Ectodermal cell (in vitro differentiated cells): ENCODE data around the gene ZDHHC7.
"Not testable (repeated sequence)": the region's sequence is repeated elsewhere in the genome, so short reads cannot be mapped to it uniquely, and the experiment has no call there.

Experiments used
- H3K27ac ChIP-seq: 2 replicates; pipeline ENCODE4 v1.7.0; 2013; ENCODE audit warnings: mild to moderate bottlenecking, low read depth, low read length; ENCODE audit not compliant: insufficient read depth, poor library complexity, severe bottlenecking
- H3K27me3 ChIP-seq: 2 replicates; pipeline ENCODE4 v1.7.0; 2013; ENCODE audit warnings: mild to moderate bottlenecking, low read length; ENCODE audit not compliant: insufficient read depth, control insufficient read depth, poor library complexity, severe bottlenecking
- H3K36me3 ChIP-seq: one replicate; pipeline ENCODE4 v1.7.0; 2013; ENCODE audit warnings: low read length; ENCODE audit not compliant: control insufficient read depth, insufficient read depth
- H3K4me1 ChIP-seq: one replicate; pipeline ENCODE4 v1.7.0; 2013; ENCODE audit warnings: low read length; ENCODE audit not compliant: control insufficient read depth, insufficient read depth
- H3K4me3 ChIP-seq: 2 replicates; pipeline ENCODE4 v1.7.0; 2013; ENCODE audit warnings: low read depth, low read length, control low read depth; ENCODE audit not compliant: insufficient read depth
- H3K9me3 ChIP-seq: 2 replicates; pipeline ENCODE4 v1.7.0; 2013; ENCODE audit warnings: mild to moderate bottlenecking, low read length, moderate library complexity; ENCODE audit not compliant: control insufficient read depth
- WGBS, 2 experiments: methylation state at CpG; one replicate each; pipeline ENCODE4 v1.1.7; 2013; ENCODE audit warnings: missing lambda C conversion rate in 2 of 2; 5-methylcytosine and 5-hydroxymethylcytosine counted together

ZDHHC7 gene

DNA sequence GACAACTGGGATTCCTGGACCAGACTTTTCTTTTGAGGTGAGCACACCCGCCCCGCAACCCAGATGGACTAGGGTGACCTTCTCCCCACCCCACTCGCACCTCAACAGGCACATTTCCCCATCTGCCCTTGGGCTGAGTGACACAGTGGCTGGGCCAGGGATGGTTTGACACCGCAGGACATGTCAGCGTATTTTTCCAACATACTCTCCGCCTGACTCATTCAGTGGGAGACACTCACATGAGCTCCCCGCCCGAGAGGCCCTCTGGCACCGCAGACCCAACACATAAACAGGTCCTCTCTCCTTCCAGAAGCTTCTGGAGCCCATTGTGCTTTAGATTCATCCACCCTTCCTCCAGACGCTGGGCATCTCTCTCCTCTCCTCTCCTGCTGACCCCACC is 69.4 kb downstream of the ZDHHC7 start:
- Histone ChIP-seq H3K4me3 (no peak overlapping the region), H3K36me3 (no peaks in the 10 kb centered on the region), H3K4me1 (no peaks in the 10 kb centered on the region), H3K27me3 (no peaks in the 10 kb centered on the region), H3K9me3 (no peaks in the 10 kb centered on the region), H3K27ac (no peak overlapping the region)
- 92 to 95% methylated on average over 10 of the region's 10 CpGs for WGBS, 2 experiments

DNA sequence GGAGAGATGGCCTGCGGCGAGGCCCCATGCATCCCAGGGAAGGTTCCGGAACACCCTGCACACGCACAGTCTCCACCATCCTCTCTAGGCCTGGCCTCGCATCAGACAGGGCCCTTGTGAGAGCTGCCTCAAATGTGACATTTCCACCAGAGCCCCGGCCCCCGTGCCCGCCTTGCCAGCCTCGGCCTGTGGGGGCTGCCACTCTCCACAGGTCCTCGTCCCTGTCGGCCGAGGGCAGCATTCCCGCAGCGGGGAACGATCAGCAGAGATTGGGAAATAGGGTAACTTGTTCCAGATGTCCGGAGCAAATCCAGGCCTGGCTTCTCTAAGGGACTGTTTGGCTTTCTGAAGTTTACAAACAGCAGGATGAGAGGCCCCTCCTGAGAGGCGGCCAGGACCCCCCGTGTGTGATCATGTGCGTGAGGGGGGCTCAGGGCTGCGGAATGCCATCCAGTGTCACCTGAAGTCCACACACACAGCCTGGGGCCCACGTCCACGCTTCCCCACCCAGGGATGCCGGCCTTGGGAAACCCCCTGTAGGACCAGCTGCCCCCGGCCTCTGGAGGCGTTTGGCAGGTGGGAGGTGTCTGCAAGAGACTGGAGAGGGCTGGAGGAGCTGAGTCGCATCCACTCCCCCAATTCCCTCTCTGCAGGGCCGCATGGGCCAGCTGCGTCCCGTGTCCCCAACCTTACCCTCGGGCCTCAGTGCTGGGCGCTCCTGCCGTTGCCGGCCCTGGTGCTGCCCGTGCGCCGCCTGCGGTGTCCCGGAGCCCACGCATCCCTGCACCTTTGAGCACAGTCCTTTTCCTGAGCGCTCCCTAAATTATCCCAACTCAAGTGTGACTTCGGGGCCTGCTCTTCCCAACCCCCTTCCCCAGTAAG is 70.4 kb downstream of the ZDHHC7 start:
- H3K9me3 ChIP-seq: no peaks in the 10 kb centered on the region
- no peak overlapping the region for H3K27ac ChIP-seq
- no peaks in the 10 kb centered on the region for H3K27me3 ChIP-seq
- H3K36me3 ChIP-seq: no peaks in the 10 kb centered on the region
- no peaks in the 10 kb centered on the region for H3K4me1 ChIP-seq
- 89 to 92% methylated on average over 40 to 41 of the region's 41 CpGs for WGBS, 2 experiments
- H3K4me3 ChIP-seq: no peak overlapping the region

DNA sequence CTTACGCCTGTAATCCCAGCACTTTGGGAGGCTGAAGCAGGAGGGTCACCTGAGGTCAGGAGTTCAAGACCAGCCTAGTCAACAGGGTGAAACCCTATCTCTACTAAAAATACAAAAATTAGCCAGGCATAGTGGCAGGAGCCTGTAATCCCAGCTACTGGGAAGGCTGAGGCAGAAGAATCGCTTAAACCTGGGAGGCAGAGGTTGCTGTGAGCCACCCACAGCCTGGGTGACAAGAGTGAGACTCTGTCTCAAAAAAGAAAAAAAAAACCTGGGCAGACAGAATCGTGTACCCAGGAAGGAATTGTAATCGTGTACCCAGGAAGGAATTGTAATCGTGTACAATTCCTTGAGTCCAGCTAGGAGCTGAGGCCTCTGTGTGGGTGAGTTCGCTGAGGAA is 72.7 kb downstream of the ZDHHC7 start:
- not testable (repeated sequence) for H3K4me1 ChIP-seq, H3K36me3 ChIP-seq, H3K4me3 ChIP-seq, H3K27me3 ChIP-seq, H3K27ac ChIP-seq, H3K9me3 ChIP-seq
- 81 to 83% methylated on average over 6 of the region's 6 CpGs for WGBS, 2 experiments

DNA sequence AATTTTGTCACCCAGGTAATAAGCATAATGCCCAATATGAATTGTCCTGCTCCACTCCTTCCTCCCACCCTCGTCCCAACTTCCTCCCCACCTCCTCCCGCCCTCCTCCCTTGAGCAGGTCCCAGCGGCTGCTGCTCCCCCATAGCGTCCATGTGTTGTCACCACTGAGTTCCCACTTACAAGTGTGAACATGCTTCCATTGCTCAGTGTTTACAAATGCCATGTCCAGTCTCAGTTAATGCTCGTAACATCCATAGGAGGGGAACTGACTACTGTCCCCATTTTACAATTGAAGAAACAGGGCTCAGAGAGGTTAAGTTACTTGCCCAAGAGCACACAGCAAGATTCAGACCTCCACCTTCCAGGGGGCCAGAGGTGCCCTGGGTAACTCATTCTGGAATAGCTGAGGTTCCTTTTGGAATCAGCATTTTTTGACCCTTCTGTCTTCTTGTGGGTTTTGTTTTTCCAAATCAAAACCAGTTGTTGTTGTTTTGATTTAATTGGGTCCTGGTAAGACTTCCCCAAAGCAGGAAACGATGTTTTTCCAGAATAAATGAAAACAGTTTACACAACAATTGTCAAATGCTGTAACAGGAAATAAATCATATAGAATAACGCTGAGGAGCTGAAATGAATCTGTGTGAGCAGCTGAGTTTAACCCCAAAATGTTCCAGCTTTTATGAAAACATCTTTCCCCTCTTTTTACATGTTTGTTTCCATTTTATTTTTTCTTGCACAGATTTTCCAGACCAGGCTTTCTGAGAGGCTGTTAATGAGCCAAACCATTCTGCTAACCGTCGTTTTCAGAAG is 73.9 kb downstream of the ZDHHC7 start:
- Histone ChIP-seq H3K4me1 (no peaks in the 10 kb centered on the region), H3K4me3 (no peak overlapping the region), H3K9me3 (no peaks in the 10 kb centered on the region), H3K36me3 (no peaks in the 10 kb centered on the region), H3K27me3 (no peaks in the 10 kb centered on the region), H3K27ac (no peak overlapping the region)
- 90% methylated on average over 9 of the region's 9 CpGs for WGBS, 2 experiments

DNA sequence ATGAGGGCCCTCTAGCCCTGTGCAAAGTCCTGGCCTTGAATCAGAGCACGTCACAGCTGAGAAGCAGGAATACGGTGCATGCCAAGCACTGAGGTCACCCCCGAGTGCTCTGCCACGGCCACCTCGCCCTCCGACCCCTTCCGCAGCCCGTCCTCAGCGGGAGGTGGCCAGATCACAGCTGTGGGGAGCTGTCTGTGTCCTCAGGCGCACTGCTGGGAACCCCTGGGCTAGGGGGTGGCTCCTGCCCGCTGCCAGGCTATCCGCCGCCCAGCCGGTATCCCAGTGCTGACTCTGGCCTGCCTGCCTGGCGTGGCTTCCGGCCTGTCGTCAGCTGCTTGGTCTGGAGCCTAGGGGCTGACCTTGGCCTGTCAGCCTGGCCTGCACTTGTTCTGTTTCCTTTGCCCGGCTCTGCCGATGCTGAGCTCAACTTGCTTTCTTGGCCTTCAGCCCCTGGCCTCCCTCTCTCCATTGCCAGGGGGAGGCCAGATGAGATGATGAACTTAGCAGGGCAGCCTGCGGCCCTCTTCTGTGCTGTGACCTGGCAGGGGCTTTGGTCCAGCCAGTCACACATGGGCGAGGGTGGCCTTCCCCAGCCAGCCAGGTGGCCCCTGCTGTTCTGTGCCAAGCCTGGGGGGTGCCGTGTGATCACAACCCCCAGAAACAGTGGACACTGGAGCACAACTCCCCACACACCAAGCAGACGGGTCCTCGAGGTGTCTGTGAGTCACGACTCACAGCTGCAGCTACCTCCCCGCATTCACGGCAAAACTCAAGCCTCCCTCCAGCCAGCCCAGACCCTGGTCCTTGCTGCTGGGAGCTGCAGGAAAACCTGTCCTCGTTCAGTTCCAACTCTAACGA is 77.3 kb downstream of the ZDHHC7 start:
- Histone ChIP-seq H3K27ac (no peak overlapping the region), H3K4me3 (no peak overlapping the region), H3K36me3 (no peaks in the 10 kb centered on the region), H3K4me1 (no peaks in the 10 kb centered on the region), H3K27me3 (no peaks in the 10 kb centered on the region), H3K9me3 (no peaks in the 10 kb centered on the region)
- whole genome bisulfite sequencing, 2 experiments: 87% methylated on average over 29 of the region's 29 CpGs

DNA sequence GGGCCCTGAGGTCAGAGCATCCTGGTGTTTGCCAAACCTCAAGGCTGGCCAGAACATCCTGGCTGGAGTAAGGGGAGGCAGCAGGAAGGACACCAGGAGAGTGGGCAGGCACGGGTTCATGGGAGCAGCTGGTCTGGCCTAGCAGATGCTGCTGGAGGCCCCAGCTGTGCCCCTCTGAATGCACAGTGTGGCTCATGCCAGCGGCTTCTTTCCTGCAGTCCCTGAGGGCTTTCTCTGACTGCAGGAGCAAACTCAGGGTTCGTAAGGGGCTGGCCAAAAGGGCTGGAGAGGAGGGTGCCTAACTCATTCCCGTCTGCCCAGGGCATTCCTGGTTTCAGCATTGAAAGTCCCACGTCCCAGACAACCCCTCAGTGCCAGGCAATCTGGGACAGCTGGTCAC is 78.7 kb downstream of the ZDHHC7 start:
- 86 to 87% methylated on average over 5 of the region's 5 CpGs for WGBS, 2 experiments
- no peaks in the 10 kb centered on the region for H3K9me3 ChIP-seq
- no peak overlapping the region for H3K4me3 ChIP-seq
- no peaks in the 10 kb centered on the region for H3K36me3 ChIP-seq
- H3K4me1 ChIP-seq: no peaks in the 10 kb centered on the region
- H3K27me3 ChIP-seq: no peaks in the 10 kb centered on the region
- H3K27ac ChIP-seq: no peak overlapping the region

DNA sequence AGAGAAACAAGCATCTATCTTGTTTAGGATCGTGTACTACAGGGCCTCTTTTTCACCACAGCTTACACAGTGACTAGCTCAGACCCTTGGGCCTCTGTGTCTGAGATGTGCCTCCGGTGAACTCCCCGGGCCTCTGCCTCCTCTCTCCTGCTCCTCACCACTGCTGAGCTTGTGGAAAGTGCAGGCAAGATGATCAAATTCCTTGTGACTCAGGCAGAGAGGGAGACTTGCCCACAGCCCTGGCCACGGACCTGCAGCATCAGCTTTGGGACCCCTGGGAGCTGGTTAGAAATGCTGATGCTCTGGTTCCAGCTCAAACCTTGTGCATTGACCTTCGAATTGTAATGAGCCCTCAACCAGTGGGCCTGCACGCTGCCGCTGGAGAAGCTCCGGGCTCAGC is 79.8 kb downstream of the ZDHHC7 start:
- 87 to 93% methylated on average over 8 of the region's 8 CpGs for WGBS, 2 experiments
- Histone ChIP-seq H3K4me3 (no peak overlapping the region), H3K9me3 (no peaks in the 10 kb centered on the region), H3K36me3 (no peaks in the 10 kb centered on the region), H3K27ac (no peak overlapping the region), H3K27me3 (no peaks in the 10 kb centered on the region), H3K4me1 (no peaks in the 10 kb centered on the region)

DNA sequence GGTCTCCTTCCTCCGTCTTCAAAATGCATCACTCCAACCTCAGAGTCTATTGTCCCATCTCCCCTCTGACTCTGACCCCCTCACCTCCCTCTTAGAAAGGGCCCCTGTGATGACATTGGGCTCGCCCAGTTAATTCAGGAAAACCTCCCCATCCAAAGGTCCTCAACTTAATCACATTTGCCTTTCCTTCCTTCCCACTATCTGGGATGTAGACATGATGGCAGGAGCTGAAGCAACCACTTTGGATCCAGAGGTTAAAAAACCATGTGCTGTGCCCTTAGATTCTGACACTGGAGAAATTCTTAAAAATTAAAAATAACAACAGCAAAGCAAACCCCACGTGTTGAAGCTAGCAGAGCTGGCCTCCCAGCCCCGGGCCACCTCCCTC is 80.2 kb downstream of the ZDHHC7 start:
- WGBS, 2 experiments: 85 to 89% methylated on average over 4 of the region's 4 CpGs
- no peak overlapping the region for H3K27ac ChIP-seq
- no peak overlapping the region for H3K4me3 ChIP-seq
- H3K27me3 ChIP-seq: no peaks in the 10 kb centered on the region
- no peaks in the 10 kb centered on the region for H3K4me1 ChIP-seq
- no peaks in the 10 kb centered on the region for H3K36me3 ChIP-seq
- no peaks in the 10 kb centered on the region for H3K9me3 ChIP-seq

DNA sequence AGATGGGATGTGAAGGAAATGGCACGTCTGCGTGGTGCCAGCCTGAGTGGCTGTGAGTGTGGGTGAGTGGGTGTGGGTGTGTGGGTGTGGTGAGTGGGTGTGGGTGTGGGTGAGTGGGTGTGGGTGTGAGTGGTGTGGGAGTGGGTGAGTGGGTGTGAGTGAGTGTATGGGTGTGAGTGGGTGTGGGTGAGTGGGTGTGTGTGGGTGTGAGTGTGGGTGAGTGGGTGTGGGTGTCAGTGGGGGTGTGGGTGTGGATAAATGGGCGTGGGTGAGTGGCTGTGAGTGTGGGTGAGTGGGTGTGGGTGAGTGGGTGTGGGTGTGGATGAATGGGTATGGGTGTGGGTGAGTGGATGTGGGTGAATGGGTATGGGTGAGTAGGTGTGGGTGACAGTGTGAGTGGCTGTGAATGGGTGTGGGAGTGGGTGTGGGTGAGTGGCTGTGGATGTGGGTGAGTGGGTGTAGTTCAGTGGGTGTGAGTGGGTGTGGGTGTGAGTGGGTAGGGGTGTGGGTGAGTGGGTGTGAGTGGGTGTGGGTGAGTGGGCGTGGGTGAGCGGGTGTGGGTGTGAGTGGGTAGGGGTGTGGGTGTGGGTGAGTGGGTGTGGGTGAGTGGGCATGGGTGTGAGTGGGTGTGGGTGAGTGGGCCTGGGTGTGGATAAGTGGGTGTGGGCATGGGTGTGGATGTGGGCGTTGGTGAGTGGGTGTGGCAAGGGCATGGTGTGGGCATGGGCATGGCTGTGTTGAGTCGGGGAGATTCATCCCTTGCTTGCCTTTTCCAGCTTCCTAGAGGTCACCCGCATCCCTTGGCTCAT is 80.8 kb downstream of the ZDHHC7 start:
- Histone ChIP-seq H3K4me1 (no peaks in the 10 kb centered on the region), H3K4me3 (no peak overlapping the region), H3K27ac (no peak overlapping the region), H3K27me3 (no peaks in the 10 kb centered on the region), H3K36me3 (no peaks in the 10 kb centered on the region), H3K9me3 (no peaks in the 10 kb centered on the region)
- WGBS, 2 experiments: 66 to 67% methylated on average over 8 of the region's 8 CpGs
